Brain microvascular endothelial cell (primary cell): ENCODE results near the gene CDC20B.
"Not testable (repeated sequence)": the region's sequence is repeated elsewhere in the genome, so short reads cannot be mapped to it uniquely, and the experiment has no call there.

Source experiments
- DNase-seq: peaks from one replicate; pipeline ENCODE4 v3.0.0-alpha.2; 2020
- H3K27ac ChIP-seq: fragments of 250-450 bp; sonication (Bioruptor Pico); 2 replicates; pipeline ENCODE4 v1.5.1; 2020; ENCODE audit warnings: mild to moderate bottlenecking, moderate library complexity
- H3K27me3 ChIP-seq: fragments of 250-450 bp; sonication (Bioruptor Pico); replicated peaks from 2 replicates; pipeline ENCODE4 v1.5.1; 2020; ENCODE audit warnings: mild to moderate bottlenecking
- H3K36me3 ChIP-seq: fragments of 250-450 bp; sonication (Bioruptor Pico); replicated peaks from 2 replicates; pipeline ENCODE4 v1.5.1; 2020; ENCODE audit warnings: mild to moderate bottlenecking
- H3K4me3 ChIP-seq: 2 replicates; pipeline ENCODE4 v1.5.1; 2011; ENCODE audit warnings: low read depth, mild to moderate bottlenecking, control low read depth, low read length, moderate library complexity
- in situ Hi-C: cut with HindIII; loops from 2 replicates; pipeline ENCODE4 v1.10.0; 2017; ENCODE audit warnings: low sequenced_read_pairs, low pct_ligation_motif_present
- TF ChIP-seq, protein P1 (sequence below): IDR thresholded peaks from 2 replicates; pipeline ENCODE4 v1.5.1; 2011; ENCODE audit warnings: low read depth, mild to moderate bottlenecking, moderate library complexity, low read length, control low read depth, inconsistent platforms; ENCODE audit errors: missing control alignments

Gene CDC20B

DNA sequence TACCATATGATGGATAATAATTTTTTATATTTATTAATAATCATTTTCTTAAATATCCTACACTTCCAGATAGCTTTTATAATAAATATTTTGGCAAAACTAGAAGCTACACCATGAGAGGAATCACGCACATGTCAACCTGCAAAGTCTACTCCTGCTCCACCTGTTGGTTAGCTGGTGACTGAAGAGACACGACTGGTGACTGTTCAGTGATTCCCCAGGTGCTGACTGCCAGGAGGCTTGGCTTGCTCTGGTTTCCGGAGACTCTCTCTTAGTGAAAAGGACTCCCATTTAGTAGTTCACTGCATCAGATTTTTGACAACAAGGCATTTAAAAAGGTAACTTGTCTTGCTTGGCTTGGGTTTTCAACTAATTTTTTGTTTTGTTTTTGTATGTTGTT, 49.6 kb downstream of the CDC20B start:
- Histone ChIP-seq H3K4me3 (no peak overlapping the region), H3K36me3 (no peaks in the 10 kb centered on the region), H3K27ac (no peak overlapping the region), H3K27me3 (no peaks in the 10 kb centered on the region)
- no peak for DNase-seq
- in situ Hi-C loops, result no loop called here
- TF ChIP-seq, protein P1, sequence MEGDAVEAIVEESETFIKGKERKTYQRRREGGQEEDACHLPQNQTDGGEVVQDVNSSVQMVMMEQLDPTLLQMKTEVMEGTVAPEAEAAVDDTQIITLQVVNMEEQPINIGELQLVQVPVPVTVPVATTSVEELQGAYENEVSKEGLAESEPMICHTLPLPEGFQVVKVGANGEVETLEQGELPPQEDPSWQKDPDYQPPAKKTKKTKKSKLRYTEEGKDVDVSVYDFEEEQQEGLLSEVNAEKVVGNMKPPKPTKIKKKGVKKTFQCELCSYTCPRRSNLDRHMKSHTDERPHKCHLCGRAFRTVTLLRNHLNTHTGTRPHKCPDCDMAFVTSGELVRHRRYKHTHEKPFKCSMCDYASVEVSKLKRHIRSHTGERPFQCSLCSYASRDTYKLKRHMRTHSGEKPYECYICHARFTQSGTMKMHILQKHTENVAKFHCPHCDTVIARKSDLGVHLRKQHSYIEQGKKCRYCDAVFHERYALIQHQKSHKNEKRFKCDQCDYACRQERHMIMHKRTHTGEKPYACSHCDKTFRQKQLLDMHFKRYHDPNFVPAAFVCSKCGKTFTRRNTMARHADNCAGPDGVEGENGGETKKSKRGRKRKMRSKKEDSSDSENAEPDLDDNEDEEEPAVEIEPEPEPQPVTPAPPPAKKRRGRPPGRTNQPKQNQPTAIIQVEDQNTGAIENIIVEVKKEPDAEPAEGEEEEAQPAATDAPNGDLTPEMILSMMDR, result no peak

DNA sequence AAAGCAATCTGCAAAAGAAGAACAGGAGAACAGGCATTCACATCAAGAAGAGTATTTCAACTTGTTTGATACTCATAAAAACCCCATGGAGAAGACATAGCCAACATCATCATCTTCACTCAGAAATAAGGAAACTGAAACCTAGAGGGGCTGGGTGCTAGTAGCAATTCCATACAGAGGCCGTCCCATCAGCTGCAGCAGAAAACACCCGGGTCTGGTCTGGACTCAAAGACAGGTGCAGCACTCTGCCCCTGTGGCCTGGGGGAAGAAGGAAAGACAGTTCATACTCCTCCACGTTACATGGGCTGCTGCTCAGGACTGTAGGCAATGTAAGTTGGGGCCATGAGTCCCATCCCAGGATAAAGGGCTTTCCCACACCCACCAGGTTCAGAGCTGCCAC, 58.9 kb downstream of the CDC20B start:
- H3K36me3 ChIP-seq, result no peaks in the 10 kb centered on the region
- H3K27me3 ChIP-seq, result no peaks in the 10 kb centered on the region
- no peak overlapping the region for H3K27ac ChIP-seq
- no peak for DNase-seq
- in situ Hi-C loops, result no loop called here
- TF ChIP-seq, protein P1, result no peak
- no peak overlapping the region for H3K4me3 ChIP-seq

DNA sequence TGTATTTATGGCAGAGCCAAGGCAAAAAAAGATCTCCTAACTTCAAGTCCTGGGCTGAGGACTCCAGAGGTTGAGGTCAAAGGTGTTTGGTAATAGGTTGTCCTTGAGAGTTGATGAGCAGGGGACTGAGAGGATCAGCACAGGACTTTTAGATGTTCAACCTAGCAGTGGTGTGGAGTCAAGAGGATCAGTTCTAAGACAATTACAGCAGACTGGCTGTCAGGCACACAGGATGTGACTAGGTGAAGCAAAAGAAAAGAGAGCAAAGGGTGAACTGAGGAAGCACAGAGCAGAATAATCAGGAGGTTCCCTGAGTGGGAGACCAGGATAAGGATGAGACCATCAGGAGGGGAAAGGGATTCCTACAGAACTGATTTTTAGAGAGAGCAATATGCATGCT, 59.6 kb downstream of the CDC20B start:
- no peak for DNase-seq
- H3K36me3 ChIP-seq, result no peaks in the 10 kb centered on the region
- no peak overlapping the region for H3K4me3 ChIP-seq
- TF ChIP-seq, protein P1, result no peak
- no peaks in the 10 kb centered on the region for H3K27me3 ChIP-seq
- in situ Hi-C loops, result no loop called here
- H3K27ac ChIP-seq, result no peak overlapping the region

DNA sequence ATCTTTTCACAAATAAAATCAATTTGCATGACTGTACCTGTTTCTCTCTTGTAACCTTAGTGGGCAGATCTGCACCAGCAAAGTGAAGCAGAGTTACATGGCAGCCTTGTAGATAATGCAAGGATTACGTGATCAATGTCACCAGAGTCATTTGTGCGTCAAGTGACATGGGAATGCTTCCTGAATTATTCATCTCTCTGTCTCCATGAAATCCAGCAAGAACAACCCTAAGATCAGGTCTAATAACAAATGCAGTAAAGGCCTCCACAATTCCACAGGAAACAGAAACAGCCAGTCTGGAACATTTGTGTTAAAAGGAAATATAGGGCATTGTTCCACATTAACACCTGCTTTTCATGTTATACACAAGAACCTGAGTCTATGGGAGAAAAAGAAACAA, 62.8 kb downstream of the CDC20B start:
- in situ Hi-C loops, result no loop called here
- no peak for DNase-seq
- Histone ChIP-seq H3K4me3 (no peak overlapping the region), H3K27ac (no peak overlapping the region), H3K27me3 (no peaks in the 10 kb centered on the region), H3K36me3 (no peaks in the 10 kb centered on the region)
- TF ChIP-seq, protein P1, result no peak

DNA sequence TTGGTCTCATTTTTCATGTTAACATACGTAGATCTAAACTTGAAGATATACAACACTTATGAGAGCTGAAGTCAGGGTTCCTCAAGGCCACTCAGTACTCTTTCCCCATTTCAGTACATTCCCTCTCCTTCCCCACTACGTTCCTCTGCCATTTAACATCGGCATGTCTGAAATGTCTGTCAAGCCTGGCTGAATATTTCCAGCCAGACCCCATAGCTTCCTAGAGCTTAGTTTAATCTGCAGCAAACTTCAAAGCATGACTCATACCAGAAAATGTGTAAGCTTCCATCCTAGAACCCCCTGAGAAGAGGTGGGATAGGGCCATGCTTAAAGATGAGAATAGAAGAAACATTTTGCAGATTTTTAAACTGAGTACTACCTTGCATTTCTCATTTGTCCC, 64.3 kb downstream of the CDC20B start:
- peak; percentile 12 for DNase-seq
- H3K27ac ChIP-seq, result no peak overlapping the region
- H3K27me3 ChIP-seq, result no peaks in the 10 kb centered on the region
- no peak overlapping the region for H3K4me3 ChIP-seq
- TF ChIP-seq, protein P1, result no peak
- H3K36me3 ChIP-seq, result no peaks in the 10 kb centered on the region
- in situ Hi-C loops, result no loop called here

DNA sequence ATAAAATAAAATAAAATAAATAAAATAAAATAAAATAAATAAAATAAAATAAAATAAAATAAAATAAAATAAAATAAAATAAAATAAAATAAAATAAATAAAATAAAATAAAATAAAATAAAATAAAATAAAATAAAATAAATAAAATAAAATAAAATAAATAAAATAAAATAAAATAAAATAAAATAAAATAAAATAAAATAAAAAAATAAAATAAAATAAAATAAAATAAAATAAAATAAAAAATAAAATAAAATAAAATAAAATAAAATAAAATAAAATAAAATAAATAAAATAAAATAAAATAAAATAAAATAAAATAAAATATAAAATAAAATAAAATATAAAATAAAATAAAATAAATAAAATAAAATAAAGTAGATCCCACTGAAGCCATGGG, 67.0 kb downstream of the CDC20B start:
- H3K4me3 ChIP-seq, H3K27ac ChIP-seq, H3K27me3 ChIP-seq, DNase-seq, in situ Hi-C loops, H3K36me3 ChIP-seq: not testable (repeated sequence)
